Keratinocyte (primary cell): Measurements from ENCODE around the gene DENND11. TPM values are rescaled to one million over a fixed set of nuclear protein-coding genes. Genes with fewer than 3 reads are reported as not detected.

Experiments
- DNase-seq: peaks from one replicate; pipeline ENCODE4 v3.0.0-alpha.2; 2011; ENCODE audit warnings: low read depth, missing footprints, low spot score
- FAIRE-seq: peaks from 2 replicates; lab custom pipeline; 2011; peaks lifted over from hg19 to GRCh38; lab: Jason Lieb, UNC
- H2AFZ ChIP-seq: 2 replicates; pipeline ENCODE4 v1.6.0; 2012; ENCODE audit warnings: low read length, control low read depth, inconsistent platforms; ENCODE audit not compliant: control insufficient read depth
- H3K27ac ChIP-seq: 2 replicates; pipeline ENCODE4 v1.5.1; 2011; ENCODE audit warnings: low read length; ENCODE audit not compliant: control insufficient read depth, insufficient read depth
- H3K27me3 ChIP-seq: 3 replicates; pipeline ENCODE4 v1.6.0; 2011; ENCODE audit warnings: low read length; ENCODE audit not compliant: control insufficient read depth, insufficient read depth; ENCODE audit errors: extremely low read depth
- H3K36me3 ChIP-seq, 2 experiments: 2 replicates in 1 of 2; 3 replicates in 1 of 2; pipeline ENCODE4 v1.5.1; 2011; ENCODE audit warnings: low read length in 2 of 2, mild to moderate bottlenecking in 1 of 2; ENCODE audit not compliant: control insufficient read depth in 2 of 2, insufficient read depth in 2 of 2; ENCODE audit errors: extremely low read depth in 1 of 2
- H3K4me1 ChIP-seq: 3 replicates; pipeline ENCODE4 v1.5.1; 2011; ENCODE audit warnings: low read length; ENCODE audit not compliant: control insufficient read depth, insufficient read depth; ENCODE audit errors: extremely low read depth
- H3K4me2 ChIP-seq: 3 replicates; pipeline ENCODE4 v1.6.0; 2011; ENCODE audit warnings: low read depth, low read length; ENCODE audit not compliant: control insufficient read depth, insufficient read depth; ENCODE audit errors: extremely low read depth
- H3K4me3 ChIP-seq, 3 experiments: fragments of 200-600 bp in 1 of 3; sonication (generic) in 1 of 3; 2 replicates in 2 of 3; 3 replicates in 1 of 3; pipeline ENCODE4 v1.5.1; 2011 to 2016; ENCODE audit warnings: low read length in 3 of 3, mild to moderate bottlenecking in 3 of 3, control low read depth in 2 of 3, inconsistent platforms in 1 of 3, low read depth in 1 of 3, mixed read lengths in 1 of 3, mixed run types in 1 of 3, moderate library complexity in 1 of 3; ENCODE audit not compliant: control insufficient read depth in 2 of 3, insufficient read depth in 2 of 3; ENCODE audit errors: extremely low read depth in 1 of 3
- H3K79me2 ChIP-seq: 2 replicates; pipeline ENCODE4 v1.6.0; 2012; ENCODE audit warnings: low read length; ENCODE audit not compliant: control insufficient read depth, insufficient read depth
- H3K9ac ChIP-seq: 3 replicates; pipeline ENCODE4 v1.6.0; 2011; ENCODE audit warnings: low read length; ENCODE audit not compliant: control insufficient read depth, insufficient read depth; ENCODE audit errors: extremely low read depth
- H3K9me1 ChIP-seq: 3 replicates; pipeline ENCODE4 v1.6.0; 2011; ENCODE audit warnings: low read length; ENCODE audit not compliant: control insufficient read depth, insufficient read depth; ENCODE audit errors: extremely low read depth
- H3K9me3 ChIP-seq: 2 replicates; pipeline ENCODE4 v1.5.1; 2012; ENCODE audit warnings: low read depth, low read length; ENCODE audit not compliant: control insufficient read depth
- H4K20me1 ChIP-seq: 3 replicates; pipeline ENCODE4 v1.6.0; 2011; ENCODE audit warnings: low read length; ENCODE audit not compliant: control insufficient read depth, insufficient read depth; ENCODE audit errors: extremely low read depth
- CTCF ChIP-seq, 3 experiments: IDR thresholded peaks in 1 of 3; conservative IDR thresholded peaks in 1 of 3; optimal IDR thresholded peaks in 1 of 3; 2 replicates in 2 of 3; 3 replicates in 1 of 3; pipeline versions ENCODE3 to v1.5.1; 2011; ENCODE audit warnings: low read length in 3 of 3, mild to moderate bottlenecking in 3 of 3, moderate library complexity in 2 of 3, control low read depth in 1 of 3, inconsistent platforms in 1 of 3; ENCODE audit not compliant: insufficient read depth in 2 of 3; ENCODE audit errors: extremely low read depth in 1 of 3
- EZH2 ChIP-seq: IDR thresholded peaks from one replicate; pipeline ENCODE4 v1.6.1; 2012; ENCODE audit warnings: inconsistent platforms, mild to moderate bottlenecking, low read length, moderate library complexity
- dilution Hi-C: fragments of 300-500 bp; cut with MboI; formaldehyde crosslinking; loops from one replicate; pipeline ENCODE4 v1.7.0; 2020; ENCODE audit warnings: low sequenced_read_pairs; ENCODE audit not compliant: extremely low pct_ligation_motif_present
- polyA plus RNA-seq, 5 experiments: library from polyadenylated mRNA; depleted of rRNA in 3 of 5; stranded (reverse) in 3 of 5; stranded (forward) in 1 of 5; unstranded in 1 of 5; fragments of >200 nt; gene quantifications; 1 replicate in 1 of 5; 2 replicates in 3 of 5; 3 replicates in 1 of 5; pipeline versions ENCODE4 v1.2.1 to v1.2.3, GENCODE V29; 2011 to 2012; ENCODE audit warnings: missing spikeins in 2 of 5, low read depth in 1 of 5, low replicate concordance in 1 of 5

DENND11 gene
- polyA plus RNA-seq, 1 donor (not counting 4 experiments of a cell fraction or from before 2014, with no cell fraction given) = 5.4 TPM

GRCh38 chr7:141668853-141669252 is 33.1 kb downstream of the DENND11 start:
- DNase-seq = no peak
- dilution Hi-C loops = no loop called here
- H3K36me3 ChIP-seq = peaks cover 0 to 2% of the 10 kb centered on the region in 2 experiments

GRCh38 chr7:141666071-141666470 is 35.9 kb downstream of the DENND11 start:
- no peak overlapping the region for H2AFZ ChIP-seq

More at GRCh38 chr7:141668853-141669252, 33.1 kb downstream of the DENND11 start:
- peaks cover under 1% of the 10 kb centered on the region for H3K4me1 ChIP-seq
- no peak for TF ChIP-seq CTCF (optimal IDR thresholded peaks at IDR 0.05 in 1 of 3, IDR thresholded peaks at IDR 0.05 in 1 of 3, conservative IDR thresholded peaks at IDR 0.05 in 1 of 3; ENCODE audit: extremely low read depth in 1 of 3, insufficient read depth in 2 of 3, low read length in 3 of 3)
- TF ChIP-seq EZH2 = no peak
- H2AFZ ChIP-seq = no peak overlapping the region
- no peak for FAIRE-seq
- H4K20me1 ChIP-seq = no peaks in the 10 kb centered on the region
- no peaks in the 10 kb centered on the region for H3K27me3 ChIP-seq
- H3K9ac ChIP-seq = no peak overlapping the region
- H3K4me3 ChIP-seq = no peak overlapping the region
- no peaks in the 10 kb centered on the region for H3K9me1 ChIP-seq
- no peak overlapping the region for H3K4me2 ChIP-seq
- no peaks in the 10 kb centered on the region for H3K79me2 ChIP-seq
- no peaks in the 10 kb centered on the region for H3K9me3 ChIP-seq
- H3K27ac ChIP-seq = no peak overlapping the region

More at GRCh38 chr7:141666071-141666470, 35.9 kb downstream of the DENND11 start:
- H3K4me3 ChIP-seq = no peak overlapping the region
- H3K9ac ChIP-seq = no peak overlapping the region
- H3K4me1 ChIP-seq = peaks cover 4% of the 10 kb centered on the region
- dilution Hi-C loops = no loop called here
- H3K36me3 ChIP-seq = peaks cover 0 to 2% of the 10 kb centered on the region in 2 experiments
- FAIRE-seq (no peak), DNase-seq (no peak)
- TF ChIP-seq EZH2 (no peak), CTCF (optimal IDR thresholded peaks at IDR 0.05 in 1 of 3, IDR thresholded peaks at IDR 0.05 in 1 of 3, conservative IDR thresholded peaks at IDR 0.05 in 1 of 3; ENCODE audit: extremely low read depth in 1 of 3, insufficient read depth in 2 of 3, low read length in 3 of 3) (no peak)
- no peaks in the 10 kb centered on the region for H3K79me2 ChIP-seq
- no peaks in the 10 kb centered on the region for H3K27me3 ChIP-seq
- no peaks in the 10 kb centered on the region for H3K9me1 ChIP-seq
- H3K27ac ChIP-seq = no peak overlapping the region
- H4K20me1 ChIP-seq = no peaks in the 10 kb centered on the region
- no peak overlapping the region for H3K4me2 ChIP-seq
- H3K9me3 ChIP-seq = no peaks in the 10 kb centered on the region
